Gastrocnemius medialis (tissue), 4 donors: Measurements from ENCODE around the gene IER5. TPM values are rescaled to one million over a fixed set of nuclear protein-coding genes. Genes with fewer than 3 reads are reported as not detected.

Source experiments
- ATAC-seq, 2 donors: fragments of 150-250 bp; one replicate each; pipeline ENCODE4 v1.9.1; 2016
- DNase-seq, 2 donors: peaks; one replicate each; pipeline ENCODE4 v3.0.0-alpha.2; 2019
- H3K27ac ChIP-seq, 4 donors: fragments of 200-600 bp; sonication (generic); 1 replicate in 1 of 4; 2 replicates in 3 of 4; pipeline ENCODE4 v1.5.1; 2016 to 2018; ENCODE audit warnings: mild to moderate bottlenecking in 2 of 4, moderate library complexity in 1 of 4
- H3K27me3 ChIP-seq, 3 donors: fragments of 200-600 bp; sonication (generic) in 2 of 3; 1 replicate in 1 of 3; 2 replicates in 2 of 3; pipeline versions ENCODE4 v1.5.1 to v1.6.0; 2016 to 2019; ENCODE audit warnings: mild to moderate bottlenecking in 1 of 3, moderate library complexity in 1 of 3
- H3K36me3 ChIP-seq, 2 donors: fragments of 200-600 bp; sonication (generic) in 1 of 2; one replicate each; pipeline ENCODE4 v1.5.1; 2017 to 2018
- H3K4me1 ChIP-seq, 2 donors: fragments of 200-600 bp; sonication (generic) in 1 of 2; one replicate each; pipeline ENCODE4 v1.5.1; 2016 to 2017; ENCODE audit warnings: mild to moderate bottlenecking in 2 of 2
- H3K4me3 ChIP-seq, 4 donors: fragments of 200-600 bp; sonication (generic) in 3 of 4; 1 replicate in 1 of 4; 2 replicates in 3 of 4; pipeline ENCODE4 v1.5.1; 2016 to 2019; ENCODE audit warnings: mild to moderate bottlenecking in 2 of 4
- H3K9me3 ChIP-seq, 3 donors: fragments of 200-600 bp; sonication (generic) in 2 of 3; 1 replicate in 1 of 3; 2 replicates in 2 of 3; pipeline ENCODE4 v1.5.1; 2016 to 2019
- CTCF ChIP-seq, 5 experiments: fragments of 450-650 bp in 3 of 5; fragments of 200-600 bp in 2 of 5; sonication (generic) in 2 of 5; IDR thresholded peaks in 4 of 5; conservative IDR thresholded peaks in 1 of 5; 1 replicate in 4 of 5; 2 replicates in 1 of 5; pipeline ENCODE4 v1.5.1; 2016 to 2019; ENCODE audit warnings: antibody characterized with exemption in 5 of 5, mild to moderate bottlenecking in 3 of 5, moderate library complexity in 3 of 5
- POLR2A ChIP-seq, 2 donors: fragments of 450-650 bp; IDR thresholded peaks; one replicate each; pipeline ENCODE4 v1.6.1; 2017; ENCODE audit warnings: antibody characterized with exemption in 2 of 2, mild to moderate bottlenecking in 2 of 2, moderate library complexity in 2 of 2
- in situ Hi-C, 4 donors: fragments of 200-750 bp; cut with MboI; loops; one replicate each; pipeline versions ENCODE4 v1.15.0 to v1.8.0; 2017; ENCODE audit warnings: low sequenced_read_pairs in 4 of 4
- intact Hi-C: fragments of 100-400 bp; cut with DNase I; formaldehyde crosslinking; loops from one replicate; pipeline ENCODE4 v1.15.1; 2023; ENCODE audit warnings: low total_unique reads
- total RNA-seq, 4 donors: library from RNA; depleted of rRNA; stranded (reverse); fragments of >200 nt; gene quantifications; one replicate each; pipeline versions ENCODE4 v1.1.0 to v1.2.3, GENCODE V29; 2016

Gene IER5
- total RNA-seq, 4 donors from 2014 or later, result 18.7 to 39.8 (median 26.1) TPM

DNA sequence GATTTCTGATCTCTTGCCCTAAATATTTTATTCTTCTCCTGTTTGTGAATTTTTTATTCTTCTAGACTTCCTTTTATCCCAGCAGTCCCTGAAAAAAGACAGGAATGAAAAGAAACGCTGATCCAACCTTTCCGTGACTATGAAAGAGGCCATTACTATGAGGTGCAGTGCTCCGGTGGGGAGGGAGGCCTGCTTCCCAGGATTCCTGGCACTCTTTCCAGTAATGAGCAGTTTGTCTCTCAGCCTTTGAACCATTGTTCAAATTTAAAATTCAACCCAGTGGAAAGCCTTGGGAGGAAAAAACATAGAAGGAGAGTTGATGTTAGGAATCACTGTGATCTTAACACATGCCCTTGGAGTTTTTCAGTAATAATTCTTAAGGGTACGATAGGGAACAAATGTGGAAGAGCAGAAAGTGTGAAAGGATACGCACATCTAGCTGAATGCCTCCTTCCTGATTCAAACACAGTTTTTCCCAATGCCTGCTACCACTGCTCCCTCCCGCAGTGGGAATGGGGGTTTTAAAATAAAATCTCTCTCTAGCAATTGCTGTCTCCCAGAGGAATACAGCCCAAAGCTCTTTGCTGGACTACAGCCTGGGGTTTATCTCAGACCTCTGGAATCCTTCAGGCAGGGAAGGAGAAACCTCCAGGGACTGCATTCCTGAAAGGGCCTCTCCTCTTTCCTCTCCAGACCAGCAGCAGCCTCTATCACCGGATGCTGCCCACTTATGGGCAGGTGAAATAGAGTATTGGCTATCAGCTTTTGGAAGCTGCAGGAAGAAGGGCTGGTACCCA is 6.1 kb downstream of the IER5 start:
- peaks cover 37 to 64% of the 10 kb centered on the region in 2 donors for H3K4me1 ChIP-seq
- no peaks in the 10 kb centered on the region for H3K27me3 ChIP-seq
- intact Hi-C loops (no loop called here), in situ Hi-C loops (no loop called here)
- peaks cover 0 to 3% of the 10 kb centered on the region in 2 donors for H3K36me3 ChIP-seq
- peak in 1 of 2 donors; percentile 29 for ATAC-seq
- peak overlapping the region; percentile 56 to 89 (median 68) for H3K27ac ChIP-seq
- no peak for TF ChIP-seq POLR2A (IDR thresholded peaks at IDR 0.05)
- no peak for TF ChIP-seq CTCF (IDR thresholded peaks at IDR 0.05 in 4 of 5, conservative IDR thresholded peaks at IDR 0.05 in 1 of 5)
- peak in 1 of 2 donors; percentile 40 for DNase-seq
- H3K9me3 ChIP-seq, result no peaks in the 10 kb centered on the region
- H3K4me3 ChIP-seq, result no peak overlapping the region

DNA sequence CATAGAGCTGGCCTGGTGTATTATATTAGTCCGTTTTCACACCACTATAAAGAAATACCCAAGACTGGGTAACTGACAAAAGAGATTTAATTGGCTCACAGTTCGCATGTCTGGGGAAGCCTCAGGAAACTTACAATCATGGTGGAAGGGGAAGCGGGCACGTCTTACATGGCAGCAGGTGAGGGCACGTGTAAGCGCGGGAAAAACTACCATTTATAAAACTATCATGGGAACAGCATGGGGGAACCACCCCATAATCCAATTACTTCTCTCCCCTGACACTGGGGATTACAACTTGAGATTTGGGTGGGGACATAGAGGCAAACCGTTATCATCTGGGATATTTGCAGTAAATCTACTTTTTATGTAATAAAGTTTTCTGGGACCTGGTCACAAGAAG is 6.8 kb downstream of the IER5 start:
- no peak overlapping the region for H3K4me3 ChIP-seq
- H3K27me3 ChIP-seq, result no peaks in the 10 kb centered on the region
- peak overlapping the region; percentile 56 to 89 (median 68) for H3K27ac ChIP-seq
- DNase-seq (no peak), ATAC-seq (no peak)
- H3K4me1 ChIP-seq, result peaks cover 39 to 66% of the 10 kb centered on the region in 2 donors
- TF ChIP-seq POLR2A (IDR thresholded peaks at IDR 0.05) (no peak), CTCF (IDR thresholded peaks at IDR 0.05 in 4 of 5, conservative IDR thresholded peaks at IDR 0.05 in 1 of 5) (no peak)
- no peaks in the 10 kb centered on the region for H3K9me3 ChIP-seq
- peaks cover 0 to 3% of the 10 kb centered on the region in 2 donors for H3K36me3 ChIP-seq
- intact Hi-C loops (no loop called here), in situ Hi-C loops (no loop called here)

DNA sequence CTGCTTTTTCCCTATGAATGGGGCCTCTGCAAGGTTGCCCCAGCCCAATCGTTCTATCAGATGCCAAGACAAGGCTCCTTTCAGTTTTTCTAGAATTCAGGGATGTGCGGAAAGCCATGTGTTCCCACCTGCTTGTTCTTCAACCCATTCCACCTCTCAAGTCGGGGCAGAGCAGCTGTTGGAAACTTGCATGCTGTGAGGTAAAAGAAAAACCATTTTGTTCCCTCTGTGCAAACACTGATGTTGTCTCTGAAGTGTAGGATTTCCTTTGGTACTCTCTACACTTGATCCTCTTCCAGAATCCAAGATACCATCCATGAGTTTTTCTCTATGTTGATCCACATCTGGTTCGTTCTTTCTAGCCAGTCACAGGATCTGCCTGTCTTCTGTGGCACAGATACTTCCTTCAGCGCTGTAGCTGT is 7.3 kb downstream of the IER5 start:
- ATAC-seq, result peak in 1 of 2 donors; percentile 20
- no peak for DNase-seq
- intact Hi-C loops (no loop called here), in situ Hi-C loops (no loop called here)
- Histone ChIP-seq H3K4me3 (no peak overlapping the region), H3K36me3 (peaks cover 0 to 3% of the 10 kb centered on the region in 2 donors), H3K27me3 (no peaks in the 10 kb centered on the region), H3K4me1 (peaks cover 39 to 61% of the 10 kb centered on the region in 2 donors), H3K9me3 (no peaks in the 10 kb centered on the region), H3K27ac (peak overlapping the region; percentile 37 to 68 (median 62))
- TF ChIP-seq CTCF (IDR thresholded peaks at IDR 0.05 in 4 of 5, conservative IDR thresholded peaks at IDR 0.05 in 1 of 5), result no peak
- TF ChIP-seq POLR2A (IDR thresholded peaks at IDR 0.05), result no peak

DNA sequence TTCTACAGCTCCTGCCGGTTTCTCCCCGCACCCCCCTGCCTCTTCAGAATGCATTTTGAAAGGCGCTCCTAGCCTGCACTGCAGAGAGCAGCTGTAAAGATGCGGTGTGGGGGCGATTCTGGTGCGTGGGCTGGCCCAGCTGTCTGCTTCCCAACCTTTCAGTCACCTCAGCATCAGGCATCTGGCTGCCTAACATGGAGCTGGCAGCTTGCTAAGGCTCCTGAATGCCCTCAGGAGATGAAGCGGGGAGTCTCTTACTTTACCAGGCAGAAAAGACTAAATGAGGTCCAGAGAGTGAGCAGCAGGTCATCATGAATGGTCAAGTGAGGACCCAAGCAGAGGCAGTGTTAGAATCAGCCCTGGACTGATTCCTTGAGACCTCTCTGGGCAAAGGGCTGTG is 8.7 kb downstream of the IER5 start:
- no peaks in the 10 kb centered on the region for H3K27me3 ChIP-seq
- ATAC-seq (no peak), DNase-seq (no peak)
- peaks cover 34 to 51% of the 10 kb centered on the region in 2 donors for H3K4me1 ChIP-seq
- H3K27ac ChIP-seq, result peak overlapping the region in 3 of 4 donors; percentile 56 to 68 (median 67)
- intact Hi-C loops (no loop called here), in situ Hi-C loops (no loop called here)
- TF ChIP-seq POLR2A (IDR thresholded peaks at IDR 0.05) (no peak), CTCF (IDR thresholded peaks at IDR 0.05 in 4 of 5, conservative IDR thresholded peaks at IDR 0.05 in 1 of 5) (no peak)
- no peaks in the 10 kb centered on the region for H3K9me3 ChIP-seq
- no peak overlapping the region for H3K4me3 ChIP-seq
- H3K36me3 ChIP-seq, result no peaks in the 10 kb centered on the region
